ENCODE data around the gene IL34. TPM values are rescaled to one million over a fixed set of nuclear protein-coding genes. Genes with fewer than 3 reads are reported as not detected.

Gene IL34
- total RNA-seq, 3 donors from 2014 or later, result 0.64 to 37.9 (median 7.5) TPM

GRCh38 chr16:70684146-70685060 is 38.0 kb downstream of the IL34 start:
- peaks cover 30 to 80% of the 10 kb centered on the region in 2 donors for H3K4me1 ChIP-seq
- TF ChIP-seq POLR2AphosphoS5 (IDR thresholded peaks at IDR 0.05) (no peak), CTCF (IDR thresholded peaks at IDR 0.05) (no peak), POLR2A (IDR thresholded peaks at IDR 0.05) (no peak)
- H3K4me3 ChIP-seq, result peak overlapping the region; percentile 61 to 94 (median 77)
- H3K9me3 ChIP-seq, result no peaks in the 10 kb centered on the region
- DNase-seq (ENCODE audit: low spot score in 2 of 2), result no peak
- no peaks in the 10 kb centered on the region for H3K27me3 ChIP-seq
- no peaks in the 10 kb centered on the region for H3K36me3 ChIP-seq
- intact Hi-C loops (cut with DNase I; ENCODE audit: low total_unique reads), result loop anchor here (5.0 kb wide), 2 partner anchors 53 to 88 kb away; no protein-coding TSS in a partner anchor
- peak overlapping the region; percentile 85 to 93 for H3K27ac ChIP-seq

GRCh38 chr16:70685061-70685937 is 38.9 kb downstream of the IL34 start:
- intact Hi-C loops (cut with DNase I; ENCODE audit: low total_unique reads), result no loop called here
- peak overlapping the region; percentile 61 to 94 (median 77) for H3K4me3 ChIP-seq
- H3K36me3 ChIP-seq, result no peaks in the 10 kb centered on the region
- peak overlapping the region; percentile 85 to 93 for H3K27ac ChIP-seq
- no peak for TF ChIP-seq CTCF (IDR thresholded peaks at IDR 0.05)
- TF ChIP-seq POLR2A (IDR thresholded peaks at IDR 0.05), result no peak
- no peak for TF ChIP-seq POLR2AphosphoS5 (IDR thresholded peaks at IDR 0.05)
- H3K4me1 ChIP-seq, result peaks cover 27 to 78% of the 10 kb centered on the region in 2 donors
- no peaks in the 10 kb centered on the region for H3K9me3 ChIP-seq
- DNase-seq (ENCODE audit: low spot score in 2 of 2), result no peak
- no peaks in the 10 kb centered on the region for H3K27me3 ChIP-seq

GRCh38 chr16:70685938-70686375 is 39.6 kb downstream of the IL34 start, which contains the start of gene MTSS2:
MTSS2 (minus strand) TSS chr16:70686053; CDS start chr16:70685791, 262 bp downstream.
- intact Hi-C loops (cut with DNase I; ENCODE audit: low total_unique reads), result no loop called here
- Histone ChIP-seq H3K27ac (peak within 1 kb of the TSS; percentile 92 to 93), H3K36me3 (no peaks in the 10 kb centered on the region), H3K27me3 (no peaks in the 10 kb centered on the region), H3K4me1 (peaks cover 27 to 72% of the 10 kb centered on the region in 2 donors), H3K4me3 (peak within 1 kb of the TSS; percentile 61 to 94 (median 77)), H3K9me3 (no peaks in the 10 kb centered on the region)
- DNase-seq (ENCODE audit: low spot score in 2 of 2), result peak; percentile 81 to 84
- no peak for TF ChIP-seq CTCF (IDR thresholded peaks at IDR 0.05)
- no peak for TF ChIP-seq POLR2A (IDR thresholded peaks at IDR 0.05)
- TF ChIP-seq POLR2AphosphoS5 (IDR thresholded peaks at IDR 0.05), result peak in 2 of 3 donors; percentile 20 to 35

- TF ChIP-seq CTCF (IDR thresholded peaks at IDR 0.05) (peak in 1 of 3 donors; percentile 10), POLR2A (IDR thresholded peaks at IDR 0.05) (no peak)
- Histone ChIP-seq H3K27me3 (no peaks in the 10 kb centered on the region), H3K4me3 (peak overlapping the region; percentile 61 to 94 (median 77)), H3K9me3 (no peaks in the 10 kb centered on the region), H3K4me1 (peaks cover 25 to 66% of the 10 kb centered on the region in 2 donors), H3K36me3 (no peaks in the 10 kb centered on the region), H3K27ac (peak overlapping the region; percentile 92 to 93)
- intact Hi-C loops (cut with DNase I; ENCODE audit: low total_unique reads), result no loop called here
- no peak for DNase-seq (ENCODE audit: low spot score in 2 of 2)
Observed at GRCh38 chr16:70686376-70687101, 40.2 kb downstream of the IL34 start.
